Pancreas (tissue), 10 donors: Measurements from ENCODE around the gene KLRK1. TPM values are rescaled to one million over a fixed set of nuclear protein-coding genes. Genes with fewer than 3 reads are reported as not detected.
"Not testable (repeated sequence)": the region's sequence is repeated elsewhere in the genome, so short reads cannot be mapped to it uniquely, and the experiment has no call there.

Source experiments
- ATAC-seq, 4 donors: fragments of 200-7000 bp; cut with Tn5 transposase; one replicate each; pipeline versions ENCODE4 v1.8.0 to v1.9.1; 2020; ENCODE audit warnings: mild to moderate bottlenecking in 4 of 4, moderate library complexity in 4 of 4
- DNase-seq, 6 donors: peaks; one replicate each; pipeline ENCODE4 v3.0.0-alpha.2; 2020
- FAIRE-seq: peaks from 2 replicates; lab custom pipeline; 2012; peaks lifted over from hg19 to GRCh38; lab: Jason Lieb, UNC
- H3K27ac ChIP-seq, 4 donors: fragments of 200-600 bp; sonication (generic); 1 replicate in 3 of 4; 2 replicates in 1 of 4; pipeline versions ENCODE4 v1.5.0 to v1.8.0; 2020
- H3K27me3 ChIP-seq, 4 donors: fragments of 200-600 bp; one replicate each; pipeline ENCODE4 v1.8.0; 2021
- H3K36me3 ChIP-seq, 3 donors: fragments of 200-600 bp; sonication (generic) in 1 of 3; one replicate each; pipeline versions ENCODE4 v1.5.0 to v1.8.0; 2020 to 2021
- H3K4me1 ChIP-seq, 3 donors: fragments of 200-600 bp; one replicate each; pipeline ENCODE4 v1.8.0; 2021
- H3K4me3 ChIP-seq, 4 donors: fragments of 200-600 bp; sonication (generic) in 2 of 4; one replicate each; pipeline versions ENCODE4 v1.5.0 to v1.8.0; 2020 to 2021
- H3K9me3 ChIP-seq, 4 donors: fragments of 200-600 bp; one replicate each; pipeline ENCODE4 v1.8.0; 2021
- CTCF ChIP-seq, 4 donors: fragments of 200-600 bp; sonication (generic) in 3 of 4; IDR thresholded peaks; one replicate each; pipeline versions ENCODE4 v1.5.0 to v1.8.0; 2021; ENCODE audit warnings: antibody characterized with exemption in 4 of 4
- WGBS, 2 donors: extraction: QIAGEN DNeasy Blood & Tissue Kit; methylation state at CpG; one replicate each; pipeline ENCODE4 v1.1.7; 2013; 5-methylcytosine and 5-hydroxymethylcytosine counted together
- intact Hi-C, 3 donors: fragments of 100-400 bp; cut with DNase I; formaldehyde crosslinking; loops; one replicate each; pipeline versions ENCODE4 v1.11.1 to v1.14.2; 2022
- polyA plus RNA-seq, 2 donors: library from polyadenylated mRNA; stranded (reverse); fragments of 200-250 nt; gene quantifications; one replicate each; pipeline ENCODE4 v1.2.3, GENCODE V29; 2013
- total RNA-seq, 6 donors: library from RNA; stranded (reverse); fragmentation: NEBNext Ultra II Directional in 4 of 6; extraction: Animal tissue kit (Norgen Biotek cat#: 25700) in 4 of 6; gene quantifications; one replicate each; pipeline versions ENCODE4 v1.2.1 to v1.2.4, GENCODE V29; 2021 to 2023
- donor health status: healthy with polysubstance abuse.
- donor health status: DM: no; HTN: no; CAD: no; lungs with moderate emphysema.
- donor health status: DM: no; HTN: no; CAD: no.
- donor health status: control.
- donor health status: control.
- donor health status: Bipolar disorder and iron deficiency.
- donor health status: DM: yes; HTN: yes; CAD: no.
- donor health status: DM: no; HTN: no; CAD: no.
- donor health status: DM: no; HTN: no; CAD: no.
- donor health status: DM: yes; HTN: yes; CAD: no.

KLRK1 gene
- total and polyA plus RNA-seq, 8 donors = 0.32 to 1.1 (median 0.69) TPM; not detected in 1

- H3K9me3 ChIP-seq = no peaks in the 10 kb centered on the region
- 51 to 58% methylated on average over 2 of the region's 2 CpGs for WGBS, 2 donors
- intact Hi-C loops = no loop called here
- H3K27me3 ChIP-seq = no peaks in the 10 kb centered on the region
- DNase-seq (no peak), FAIRE-seq (no peak), ATAC-seq (peak in 1 of 4 donors; percentile 37)
- no peak overlapping the region for H3K4me3 ChIP-seq
- no peaks in the 10 kb centered on the region for H3K36me3 ChIP-seq
- no peak for TF ChIP-seq CTCF (IDR thresholded peaks at IDR 0.05)
- H3K4me1 ChIP-seq = peaks cover 0 to 5% (median 0%) of the 10 kb centered on the region in 3 donors
- no peak overlapping the region for H3K27ac ChIP-seq
These were observed 4.7 kb downstream of the KLRK1 start for GRCh38 chr12:10385166-10385613.

GRCh38 chr12:10384191-10384590, 5.7 kb downstream of the KLRK1 start:
- Histone ChIP-seq H3K4me3 (no peak overlapping the region), H3K27ac (no peak overlapping the region), H3K4me1 (peaks cover 0 to 5% (median 0%) of the 10 kb centered on the region in 3 donors), H3K9me3 (no peaks in the 10 kb centered on the region), H3K27me3 (no peaks in the 10 kb centered on the region), H3K36me3 (no peaks in the 10 kb centered on the region)
- DNase-seq = no peak
- no peak for ATAC-seq
- TF ChIP-seq CTCF (IDR thresholded peaks at IDR 0.05) = no peak
- 95 to 96% methylated on average over 3 of the region's 3 CpGs for WGBS, 2 donors
- intact Hi-C loops = no loop called here
- FAIRE-seq = no peak

- Histone ChIP-seq H3K4me1 (peaks cover 0 to 5% (median 0%) of the 10 kb centered on the region in 3 donors), H3K9me3 (no peaks in the 10 kb centered on the region), H3K4me3 (no peak overlapping the region), H3K27me3 (no peaks in the 10 kb centered on the region), H3K27ac (no peak overlapping the region), H3K36me3 (no peaks in the 10 kb centered on the region)
- peak; percentile 62 to 82 (median 78) for ATAC-seq
- intact Hi-C loops = no loop called here
- no peak for DNase-seq
- TF ChIP-seq CTCF (IDR thresholded peaks at IDR 0.05) = no peak
- FAIRE-seq = no peak
- WGBS, 2 donors = 40 to 46% methylated on average over 4 of the region's 4 CpGs
These were observed 7.8 kb downstream of the KLRK1 start for GRCh38 chr12:10381928-10382628.

GRCh38 chr12:10378737-10379136, 11.1 kb downstream of the KLRK1 start:
- FAIRE-seq, ATAC-seq, H3K36me3 ChIP-seq, intact Hi-C loops, H3K27ac ChIP-seq, H3K4me3 ChIP-seq, H3K4me1 ChIP-seq, H3K9me3 ChIP-seq, H3K27me3 ChIP-seq, DNase-seq: not testable (repeated sequence)
- 79 to 87% methylated on average over 2 of the region's 2 CpGs for WGBS, 2 donors

- DNase-seq (no peak), ATAC-seq (no peak), FAIRE-seq (no peak)
- no peaks in the 10 kb centered on the region for H3K27me3 ChIP-seq
- intact Hi-C loops = no loop called here
- 84 to 87% methylated on average over 3 of the region's 3 CpGs for WGBS, 2 donors
- no peak overlapping the region for H3K4me3 ChIP-seq
- H3K9me3 ChIP-seq = no peaks in the 10 kb centered on the region
- no peak overlapping the region for H3K27ac ChIP-seq
- TF ChIP-seq CTCF (IDR thresholded peaks at IDR 0.05) = no peak
- H3K4me1 ChIP-seq = peaks cover 0 to 4% (median 0%) of the 10 kb centered on the region in 3 donors
- no peaks in the 10 kb centered on the region for H3K36me3 ChIP-seq
These were observed 15.2 kb downstream of the KLRK1 start for GRCh38 chr12:10374624-10375018.
